Neural cell (in vitro differentiated cells): ENCODE data around the gene MED27.

Source experiments
- MXI1 ChIP-seq: fragments of 450-650 bp; conservative IDR thresholded peaks from 2 replicates; pipeline ENCODE4 v1.6.1; 2014; ENCODE audit warnings: antibody characterized with exemption, mild to moderate bottlenecking; ENCODE audit not compliant: poor library complexity, severe bottlenecking
- RAD21 ChIP-seq: fragments of 450-650 bp; conservative IDR thresholded peaks from 2 replicates; pipeline ENCODE4 v1.6.1; 2014; ENCODE audit warnings: antibody characterized with exemption, mild to moderate bottlenecking, moderate library complexity
- TAF1 ChIP-seq: IDR thresholded peaks from 2 replicates; pipeline ENCODE4 v1.6.1; 2012; ENCODE audit warnings: low read depth
- TF ChIP-seq, protein P1 (sequence below): fragments of 450-650 bp; IDR thresholded peaks from 2 replicates; pipeline ENCODE4 v1.5.1; 2014; ENCODE audit warnings: antibody characterized with exemption, mild to moderate bottlenecking, moderate library complexity; ENCODE audit not compliant: poor library complexity, severe bottlenecking
- TF ChIP-seq, protein P2 (sequence below): IDR thresholded peaks from 2 replicates; pipeline ENCODE4 v1.6.1; 2012; ENCODE audit warnings: borderline replicate concordance

DNA sequence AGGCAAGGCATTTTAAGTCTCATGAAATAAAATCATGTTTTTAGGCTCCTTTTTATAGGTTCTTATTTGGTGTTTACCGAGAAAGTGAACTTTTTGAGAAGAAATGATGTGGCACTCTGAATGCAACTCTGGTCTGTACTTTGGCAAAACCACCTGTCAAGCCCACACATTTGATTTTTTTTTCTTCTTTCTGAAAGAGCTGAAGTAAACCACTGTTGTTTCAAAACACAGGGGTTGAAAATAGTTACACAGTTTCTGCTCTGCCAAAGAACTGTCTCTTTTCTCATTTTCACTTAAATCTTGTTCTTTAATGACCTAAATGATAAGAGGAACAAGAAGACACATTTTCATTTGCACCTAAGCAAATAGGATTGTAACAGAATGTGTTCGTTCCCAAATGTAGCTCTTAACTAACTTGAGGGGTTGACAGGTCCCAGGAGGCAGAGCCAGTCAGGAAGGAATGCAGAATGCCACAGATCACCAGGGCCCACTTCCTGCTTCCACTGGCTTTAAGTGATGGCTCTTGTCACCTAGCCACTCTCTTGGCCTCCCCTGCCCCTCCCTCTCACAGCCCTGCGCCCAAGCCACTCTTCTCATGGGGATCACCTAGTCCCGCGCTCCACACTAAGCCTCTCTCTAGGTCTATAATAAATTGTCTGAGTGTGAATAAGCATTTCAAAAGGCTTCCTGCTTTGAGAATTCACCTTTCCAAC lies 47.3 kb downstream of the MED27 start:
- TF ChIP-seq, protein P1, sequence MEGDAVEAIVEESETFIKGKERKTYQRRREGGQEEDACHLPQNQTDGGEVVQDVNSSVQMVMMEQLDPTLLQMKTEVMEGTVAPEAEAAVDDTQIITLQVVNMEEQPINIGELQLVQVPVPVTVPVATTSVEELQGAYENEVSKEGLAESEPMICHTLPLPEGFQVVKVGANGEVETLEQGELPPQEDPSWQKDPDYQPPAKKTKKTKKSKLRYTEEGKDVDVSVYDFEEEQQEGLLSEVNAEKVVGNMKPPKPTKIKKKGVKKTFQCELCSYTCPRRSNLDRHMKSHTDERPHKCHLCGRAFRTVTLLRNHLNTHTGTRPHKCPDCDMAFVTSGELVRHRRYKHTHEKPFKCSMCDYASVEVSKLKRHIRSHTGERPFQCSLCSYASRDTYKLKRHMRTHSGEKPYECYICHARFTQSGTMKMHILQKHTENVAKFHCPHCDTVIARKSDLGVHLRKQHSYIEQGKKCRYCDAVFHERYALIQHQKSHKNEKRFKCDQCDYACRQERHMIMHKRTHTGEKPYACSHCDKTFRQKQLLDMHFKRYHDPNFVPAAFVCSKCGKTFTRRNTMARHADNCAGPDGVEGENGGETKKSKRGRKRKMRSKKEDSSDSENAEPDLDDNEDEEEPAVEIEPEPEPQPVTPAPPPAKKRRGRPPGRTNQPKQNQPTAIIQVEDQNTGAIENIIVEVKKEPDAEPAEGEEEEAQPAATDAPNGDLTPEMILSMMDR: no peak
- no peak for TF ChIP-seq RAD21
- TF ChIP-seq, protein P2, sequence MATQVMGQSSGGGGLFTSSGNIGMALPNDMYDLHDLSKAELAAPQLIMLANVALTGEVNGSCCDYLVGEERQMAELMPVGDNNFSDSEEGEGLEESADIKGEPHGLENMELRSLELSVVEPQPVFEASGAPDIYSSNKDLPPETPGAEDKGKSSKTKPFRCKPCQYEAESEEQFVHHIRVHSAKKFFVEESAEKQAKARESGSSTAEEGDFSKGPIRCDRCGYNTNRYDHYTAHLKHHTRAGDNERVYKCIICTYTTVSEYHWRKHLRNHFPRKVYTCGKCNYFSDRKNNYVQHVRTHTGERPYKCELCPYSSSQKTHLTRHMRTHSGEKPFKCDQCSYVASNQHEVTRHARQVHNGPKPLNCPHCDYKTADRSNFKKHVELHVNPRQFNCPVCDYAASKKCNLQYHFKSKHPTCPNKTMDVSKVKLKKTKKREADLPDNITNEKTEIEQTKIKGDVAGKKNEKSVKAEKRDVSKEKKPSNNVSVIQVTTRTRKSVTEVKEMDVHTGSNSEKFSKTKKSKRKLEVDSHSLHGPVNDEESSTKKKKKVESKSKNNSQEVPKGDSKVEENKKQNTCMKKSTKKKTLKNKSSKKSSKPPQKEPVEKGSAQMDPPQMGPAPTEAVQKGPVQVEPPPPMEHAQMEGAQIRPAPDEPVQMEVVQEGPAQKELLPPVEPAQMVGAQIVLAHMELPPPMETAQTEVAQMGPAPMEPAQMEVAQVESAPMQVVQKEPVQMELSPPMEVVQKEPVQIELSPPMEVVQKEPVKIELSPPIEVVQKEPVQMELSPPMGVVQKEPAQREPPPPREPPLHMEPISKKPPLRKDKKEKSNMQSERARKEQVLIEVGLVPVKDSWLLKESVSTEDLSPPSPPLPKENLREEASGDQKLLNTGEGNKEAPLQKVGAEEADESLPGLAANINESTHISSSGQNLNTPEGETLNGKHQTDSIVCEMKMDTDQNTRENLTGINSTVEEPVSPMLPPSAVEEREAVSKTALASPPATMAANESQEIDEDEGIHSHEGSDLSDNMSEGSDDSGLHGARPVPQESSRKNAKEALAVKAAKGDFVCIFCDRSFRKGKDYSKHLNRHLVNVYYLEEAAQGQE: no peak
- no peak for TF ChIP-seq MXI1
- TF ChIP-seq TAF1: no peak
